GM13976 (cell line): Measurements from ENCODE around the gene TRIM67.

Experiments used
- DNase-seq: peaks from one replicate; pipeline ENCODE4 v3.0.0; 2012; ENCODE audit warnings: low spot score
- CTCF ChIP-seq: IDR thresholded peaks from 2 replicates; pipeline ENCODE4 v1.5.1; 2012; ENCODE audit warnings: borderline replicate concordance, mild to moderate bottlenecking; ENCODE audit not compliant: insufficient read depth; ENCODE audit errors: extremely low read depth, missing control alignments, control extremely low read depth
- in situ Hi-C: fragments of 300-500 bp; cut with MboI; formaldehyde crosslinking; loops from one replicate; pipeline ENCODE4 v1.12.0; 2022; ENCODE audit warnings: low sequenced_read_pairs, mixed read lengths, inconsistent platforms; ENCODE audit not compliant: unreplicated experiment

The TRIM67 gene

GRCh38 chr1:231162970-231163829, 1.3 kb downstream of the TRIM67 start:
- in situ Hi-C loops, result no loop called here
- no peak for DNase-seq
- no peak for TF ChIP-seq CTCF

- in situ Hi-C loops, result no loop called here
- no peak for TF ChIP-seq CTCF
- DNase-seq, result no peak
Measured at GRCh38 chr1:231163830-231164427, 2.1 kb downstream of the TRIM67 start.

- TF ChIP-seq CTCF, result no peak
- in situ Hi-C loops, result no loop called here
- no peak for DNase-seq
Measured at GRCh38 chr1:231165371-231165770, 3.5 kb downstream of the TRIM67 start.

GRCh38 chr1:231166398-231166797, 4.5 kb downstream of the TRIM67 start:
- TF ChIP-seq CTCF, result no peak
- in situ Hi-C loops, result no loop called here
- no peak for DNase-seq

- in situ Hi-C loops, result no loop called here
- no peak for TF ChIP-seq CTCF
- no peak for DNase-seq
Measured at GRCh38 chr1:231170875-231171274, 9.0 kb downstream of the TRIM67 start.

- in situ Hi-C loops, result no loop called here
- no peak for DNase-seq
- TF ChIP-seq CTCF, result no peak
Measured at GRCh38 chr1:231171623-231172197, 9.9 kb downstream of the TRIM67 start.
